Stimulated activated effector memory CD8-positive, alpha-beta T cell treated with anti-CD3 and anti-CD28 coated beads, Interleukin-12 subunit alpha, Interleukin-12 subunit beta, amount 100 ng/mL, for 72 hours (primary cell): ENCODE measurements around the gene DNAH10.

ENCODE experiments used
- ATAC-seq: fragments of 150-1000 bp; cut with Tn5 transposase; 2 replicates; pipeline ENCODE4 v1.10.0; 2021
- DNase-seq, 2 donors: peaks; one replicate each; pipeline ENCODE4 v3.0.0; 2021 to 2022; ENCODE audit warnings: low spot score in 2 of 2
- H3K27ac Mint-ChIP-seq: one replicate; pipeline ENCODE4 v1.8.0; 2022; ENCODE audit warnings: mild to moderate bottlenecking, mixed read lengths
- H3K36me3 Mint-ChIP-seq: one replicate; pipeline ENCODE4 v1.8.0; 2022; ENCODE audit warnings: mild to moderate bottlenecking, mixed read lengths
- H3K4me1 Mint-ChIP-seq: one replicate; pipeline ENCODE4 v1.8.0; 2022; ENCODE audit warnings: mixed read lengths
- H3K4me3 Mint-ChIP-seq: one replicate; pipeline ENCODE4 v1.8.0; 2022; ENCODE audit warnings: mild to moderate bottlenecking, mixed read lengths
- H3K9me3 Mint-ChIP-seq: one replicate; pipeline ENCODE4 v1.8.0; 2022; ENCODE audit warnings: mixed read lengths

Gene DNAH10

GRCh38 chr12:123929946-123930583, 168.0 kb downstream of the DNAH10 start:
- Mint-ChIP-seq H3K4me1 (peaks cover 17% of the 10 kb centered on the region), H3K4me3 (no peak overlapping the region), H3K9me3 (no peaks in the 10 kb centered on the region), H3K36me3 (no peaks in the 10 kb centered on the region), H3K27ac (no peak overlapping the region)
- no peak for DNase-seq
- ATAC-seq, result no peak

- Mint-ChIP-seq H3K9me3 (no peaks in the 10 kb centered on the region), H3K4me1 (peaks cover 24% of the 10 kb centered on the region), H3K4me3 (no peak overlapping the region), H3K36me3 (no peaks in the 10 kb centered on the region), H3K27ac (no peak overlapping the region)
- ATAC-seq (peak; percentile 55), DNase-seq (no peak)
Measured at GRCh38 chr12:123931686-123932321, 169.7 kb downstream of the DNAH10 start.

GRCh38 chr12:123933214-123933613, 171.1 kb downstream of the DNAH10 start:
- Mint-ChIP-seq H3K9me3 (no peaks in the 10 kb centered on the region), H3K4me3 (no peak overlapping the region), H3K27ac (no peak overlapping the region), H3K4me1 (peaks cover 35% of the 10 kb centered on the region), H3K36me3 (no peaks in the 10 kb centered on the region)
- DNase-seq, result no peak
- no peak for ATAC-seq

GRCh38 chr12:123934016-123934620, 172.0 kb downstream of the DNAH10 start:
- no peaks in the 10 kb centered on the region for H3K9me3 Mint-ChIP-seq
- H3K4me3 Mint-ChIP-seq, result no peak overlapping the region
- DNase-seq, result no peak
- H3K27ac Mint-ChIP-seq, result no peak overlapping the region
- no peaks in the 10 kb centered on the region for H3K36me3 Mint-ChIP-seq
- H3K4me1 Mint-ChIP-seq, result peaks cover 44% of the 10 kb centered on the region
- ATAC-seq, result no peak

GRCh38 chr12:123934829-123935228, 172.7 kb downstream of the DNAH10 start:
- DNase-seq (no peak), ATAC-seq (peak; percentile 39)
- Mint-ChIP-seq H3K27ac (no peak overlapping the region), H3K36me3 (no peaks in the 10 kb centered on the region), H3K4me3 (no peak overlapping the region), H3K4me1 (peaks cover 46% of the 10 kb centered on the region), H3K9me3 (no peaks in the 10 kb centered on the region)

GRCh38 chr12:123935956-123936355, 173.9 kb downstream of the DNAH10 start:
- ATAC-seq (no peak), DNase-seq (no peak)
- Mint-ChIP-seq H3K4me3 (peak overlapping the region; percentile 37), H3K4me1 (peaks cover 50% of the 10 kb centered on the region), H3K36me3 (peaks cover 7% of the 10 kb centered on the region), H3K9me3 (no peaks in the 10 kb centered on the region), H3K27ac (peak overlapping the region; percentile 23)

GRCh38 chr12:123936471-123936870, 174.4 kb downstream of the DNAH10 start:
- no peaks in the 10 kb centered on the region for H3K9me3 Mint-ChIP-seq
- peak overlapping the region; percentile 23 for H3K27ac Mint-ChIP-seq
- DNase-seq (no peak), ATAC-seq (no peak)
- peaks cover 49% of the 10 kb centered on the region for H3K4me1 Mint-ChIP-seq
- H3K4me3 Mint-ChIP-seq, result peak overlapping the region; percentile 37
- peaks cover 7% of the 10 kb centered on the region for H3K36me3 Mint-ChIP-seq

GRCh38 chr12:123936956-123937706, 175.0 kb downstream of the DNAH10 start:
- peaks cover 12% of the 10 kb centered on the region for H3K36me3 Mint-ChIP-seq
- ATAC-seq (no peak), DNase-seq (no peak)
- H3K4me3 Mint-ChIP-seq, result peak overlapping the region; percentile 75
- H3K27ac Mint-ChIP-seq, result peak overlapping the region; percentile 96
- H3K4me1 Mint-ChIP-seq, result peaks cover 42% of the 10 kb centered on the region
- H3K9me3 Mint-ChIP-seq, result no peaks in the 10 kb centered on the region

- peak; percentile 98 for ATAC-seq
- peak; percentile 36 to 76 for DNase-seq
- Mint-ChIP-seq H3K27ac (peak overlapping the region; percentile 96), H3K9me3 (no peaks in the 10 kb centered on the region), H3K4me3 (peak overlapping the region; percentile 75), H3K4me1 (peaks cover 37% of the 10 kb centered on the region), H3K36me3 (peaks cover 18% of the 10 kb centered on the region)
Measured at GRCh38 chr12:123937707-123938591, 175.8 kb downstream of the DNAH10 start.

- Mint-ChIP-seq H3K9me3 (no peaks in the 10 kb centered on the region), H3K4me1 (peaks cover 33% of the 10 kb centered on the region), H3K27ac (peak overlapping the region; percentile 96), H3K4me3 (peak overlapping the region; percentile 75), H3K36me3 (peaks cover 18% of the 10 kb centered on the region)
- ATAC-seq, result no peak
- no peak for DNase-seq
Measured at GRCh38 chr12:123938679-123939480, 176.8 kb downstream of the DNAH10 start.

- Mint-ChIP-seq H3K4me1 (peaks cover 38% of the 10 kb centered on the region), H3K36me3 (peaks cover 23% of the 10 kb centered on the region), H3K4me3 (no peak overlapping the region), H3K27ac (peak overlapping the region; percentile 26), H3K9me3 (no peaks in the 10 kb centered on the region)
- no peak for DNase-seq
- no peak for ATAC-seq
Measured at GRCh38 chr12:123939716-123940626, 177.9 kb downstream of the DNAH10 start.

GRCh38 chr12:123940627-123940966, 178.5 kb downstream of the DNAH10 start:
- Mint-ChIP-seq H3K4me1 (peaks cover 38% of the 10 kb centered on the region), H3K9me3 (no peaks in the 10 kb centered on the region), H3K27ac (peak overlapping the region; percentile 26), H3K36me3 (peaks cover 23% of the 10 kb centered on the region), H3K4me3 (no peak overlapping the region)
- ATAC-seq, result no peak
- DNase-seq, result no peak

- Mint-ChIP-seq H3K36me3 (peaks cover 23% of the 10 kb centered on the region), H3K9me3 (no peaks in the 10 kb centered on the region), H3K4me1 (peaks cover 38% of the 10 kb centered on the region), H3K4me3 (no peak overlapping the region), H3K27ac (peak overlapping the region; percentile 43)
- no peak for DNase-seq
- no peak for ATAC-seq
Measured at GRCh38 chr12:123941000-123941399, 178.9 kb downstream of the DNAH10 start.
